Natural killer cell (primary cell): ENCODE data around the gene ALPL. TPM values are rescaled to one million over a fixed set of nuclear protein-coding genes. Genes with fewer than 3 reads are reported as not detected.

ENCODE experiments used
- ATAC-seq, 3 donors: fragments of 150-1000 bp in 2 of 3; fragments of 200-7000 bp in 1 of 3; cut with Tn5 transposase; 1 replicate in 1 of 3; 2 replicates in 2 of 3; pipeline ENCODE4 v1.10.0; 2021; ENCODE audit warnings: mild to moderate bottlenecking in 2 of 3, moderate library complexity in 2 of 3
- DNase-seq, 2 donors: peaks; one replicate each; pipeline versions ENCODE4 v3.0.0 to v3.0.0-alpha.2; 2013 to 2021; ENCODE audit warnings: mixed read lengths in 1 of 2
- H3K27ac ChIP-seq: one replicate; pipeline ENCODE4 v1.5.1; 2013; ENCODE audit warnings: mild to moderate bottlenecking, low read length
- H3K27me3 ChIP-seq: one replicate; pipeline ENCODE4 v1.6.1; 2013; ENCODE audit warnings: low read length; ENCODE audit not compliant: control insufficient read depth, insufficient read depth
- H3K36me3 ChIP-seq: one replicate; pipeline ENCODE4 v1.6.1; 2013; ENCODE audit warnings: low read length; ENCODE audit not compliant: control insufficient read depth, insufficient read depth
- H3K4me1 ChIP-seq: one replicate; pipeline ENCODE4 v1.6.1; 2013; ENCODE audit warnings: low read length; ENCODE audit not compliant: control insufficient read depth, insufficient read depth
- H3K4me3 ChIP-seq: one replicate; pipeline ENCODE4 v1.5.1; 2013; ENCODE audit warnings: low read length
- H3K9me3 ChIP-seq: one replicate; pipeline ENCODE4 v1.6.1; 2013; ENCODE audit warnings: low read length; ENCODE audit not compliant: control insufficient read depth, insufficient read depth
- H3K27ac Mint-ChIP-seq, 2 donors: one replicate each; pipeline ENCODE4 v1.8.0; 2022; ENCODE audit warnings: mild to moderate bottlenecking in 2 of 2, mixed read lengths in 2 of 2, moderate library complexity in 1 of 2
- H3K27me3 Mint-ChIP-seq, 2 donors: one replicate each; pipeline ENCODE4 v1.8.0; 2022; ENCODE audit warnings: low read depth in 2 of 2, mixed read lengths in 2 of 2
- H3K36me3 Mint-ChIP-seq: one replicate; pipeline ENCODE4 v1.8.0; 2022; ENCODE audit warnings: mixed read lengths
- H3K4me1 Mint-ChIP-seq, 2 donors: one replicate each; pipeline ENCODE4 v1.8.0; 2022; ENCODE audit warnings: mixed read lengths in 2 of 2
- H3K4me3 Mint-ChIP-seq: one replicate; pipeline ENCODE4 v1.8.0; 2022; ENCODE audit warnings: mild to moderate bottlenecking, moderate library complexity, mixed read lengths
- H3K9me3 Mint-ChIP-seq, 2 donors: one replicate each; pipeline ENCODE4 v1.8.0; 2022; ENCODE audit warnings: mixed read lengths in 2 of 2
- CTCF ChIP-seq: fragments of 200-600 bp; IDR thresholded peaks from one replicate; pipeline ENCODE4 v1.8.0; 2022; ENCODE audit warnings: antibody characterized with exemption
- WGBS: methylation state at CpG from one replicate; pipeline ENCODE4 v1.1.7; 2013; ENCODE audit warnings: missing lambda C conversion rate; ENCODE audit not compliant: insufficient coverage; 5-methylcytosine and 5-hydroxymethylcytosine counted together
- intact Hi-C: fragments of 100-400 bp; cut with micrococcal nuclease; formaldehyde crosslinking; loops from one replicate; pipeline ENCODE4 v1.14.2; 2022
- total RNA-seq, 4 donors: library from RNA; stranded (reverse); fragments of 120-200 nt in 1 of 4; gene quantifications; one replicate each; pipeline versions ENCODE4 v1.2.3 to v1.2.4, GENCODE V29; 2013 to 2022

ALPL gene
- total RNA-seq, 3 donors from 2014 or later (not counting 1 experiment from before 2014, with no cell fraction given), result 2.4 TPM; not detected in 2

GRCh38 chr1:21572735-21573277 lies 63.6 kb downstream of the ALPL start:
- no peak for ATAC-seq

GRCh38 chr1:21573475-21573874 lies 64.3 kb downstream of the ALPL start:
- TF ChIP-seq CTCF, result no peak
- H3K27ac Mint-ChIP-seq, result no peak overlapping the region
- H3K9me3 Mint-ChIP-seq, result no peaks in the 10 kb centered on the region
- Histone ChIP-seq H3K27ac (no peak overlapping the region), H3K4me1 (no peaks in the 10 kb centered on the region), H3K4me3 (no peak overlapping the region), H3K9me3 (no peaks in the 10 kb centered on the region), H3K27me3 (no peaks in the 10 kb centered on the region), H3K36me3 (no peaks in the 10 kb centered on the region)
- H3K4me1 Mint-ChIP-seq, result no peaks in the 10 kb centered on the region
- H3K36me3 Mint-ChIP-seq, result no peaks in the 10 kb centered on the region
- intact Hi-C loops, result no loop called here
- no peak for DNase-seq
- no peak for ATAC-seq
- 66% methylated on average over 11 of the region's 11 CpGs for WGBS
- no peak overlapping the region for H3K4me3 Mint-ChIP-seq
- H3K27me3 Mint-ChIP-seq, result peaks cover 2 to 10% of the 10 kb centered on the region in 2 donors

More at GRCh38 chr1:21572735-21573277, 63.6 kb downstream of the ALPL start:
- no peak for DNase-seq
- H3K27ac Mint-ChIP-seq, result no peak overlapping the region
- peaks cover 4 to 10% of the 10 kb centered on the region in 2 donors for H3K27me3 Mint-ChIP-seq
- no peak overlapping the region for H3K27ac ChIP-seq
- no peak for TF ChIP-seq CTCF
- no peaks in the 10 kb centered on the region for H3K9me3 ChIP-seq
- intact Hi-C loops, result no loop called here
- no peaks in the 10 kb centered on the region for H3K27me3 ChIP-seq
- no peak overlapping the region for H3K4me3 ChIP-seq
- H3K36me3 ChIP-seq, result no peaks in the 10 kb centered on the region
- no peaks in the 10 kb centered on the region for H3K9me3 Mint-ChIP-seq
- H3K4me3 Mint-ChIP-seq, result no peak overlapping the region
- no peaks in the 10 kb centered on the region for H3K4me1 Mint-ChIP-seq
- WGBS, result 91% methylated on average over 13 of the region's 13 CpGs
- no peaks in the 10 kb centered on the region for H3K4me1 ChIP-seq
- no peaks in the 10 kb centered on the region for H3K36me3 Mint-ChIP-seq

GRCh38 chr1:21573971-21574465 lies 64.8 kb downstream of the ALPL start:
- no peaks in the 10 kb centered on the region for H3K36me3 ChIP-seq
- H3K36me3 Mint-ChIP-seq, result no peaks in the 10 kb centered on the region
- no peak overlapping the region for H3K4me3 ChIP-seq
- no peak overlapping the region for H3K4me3 Mint-ChIP-seq
- H3K27me3 ChIP-seq, result no peaks in the 10 kb centered on the region
- no peak for TF ChIP-seq CTCF
- WGBS, result 8% methylated on average over 10 of the region's 11 CpGs
- no peak for ATAC-seq
- no peaks in the 10 kb centered on the region for H3K9me3 Mint-ChIP-seq
- no peak overlapping the region for H3K27ac Mint-ChIP-seq
- intact Hi-C loops, result no loop called here
- peak in 1 of 2 donors; percentile 15 for DNase-seq
- H3K9me3 ChIP-seq, result no peaks in the 10 kb centered on the region
- no peaks in the 10 kb centered on the region for H3K4me1 Mint-ChIP-seq
- H3K27ac ChIP-seq, result no peak overlapping the region
- H3K27me3 Mint-ChIP-seq, result peaks cover 0 to 10% of the 10 kb centered on the region in 2 donors
- no peaks in the 10 kb centered on the region for H3K4me1 ChIP-seq
